H9 (cell line): Measurements from ENCODE around the gene UGT1A8. TPM values are rescaled to one million over a fixed set of nuclear protein-coding genes. Genes with fewer than 3 reads are reported as not detected.
"Not testable (repeated sequence)": the region's sequence is repeated elsewhere in the genome, so short reads cannot be mapped to it uniquely, and the experiment has no call there.

Experiments used
- DNase-seq: peaks from one replicate; pipeline ENCODE4 v3.0.0-alpha.2; 2017
- H2AFZ ChIP-seq: one replicate; pipeline ENCODE4 v1.6.1; 2013; ENCODE audit warnings: mild to moderate bottlenecking, low read length, control low read depth, moderate library complexity
- H2AK5ac ChIP-seq: 2 replicates; pipeline ENCODE4 v1.6.1; 2013; ENCODE audit warnings: low read length, control low read depth, mixed read lengths; ENCODE audit not compliant: insufficient read length
- H2BK120ac ChIP-seq: one replicate; pipeline ENCODE4 v1.6.1; 2013; ENCODE audit warnings: low read depth, mild to moderate bottlenecking, low read length, control low read depth, inconsistent platforms; ENCODE audit not compliant: poor library complexity, severe bottlenecking
- H2BK12ac ChIP-seq: 2 replicates; pipeline ENCODE4 v1.6.1; 2013; ENCODE audit warnings: low read length, control low read depth, mixed read lengths, low read depth; ENCODE audit not compliant: insufficient read length
- H2BK15ac ChIP-seq: 2 replicates; pipeline ENCODE4 v1.6.1; 2013; ENCODE audit warnings: low read depth, low read length, control low read depth
- H2BK20ac ChIP-seq: one replicate; pipeline ENCODE4 v1.6.1; 2013; ENCODE audit warnings: low read depth, mild to moderate bottlenecking, low read length, control low read depth, inconsistent platforms; ENCODE audit not compliant: poor library complexity, severe bottlenecking
- H2BK5ac ChIP-seq: 2 replicates; pipeline ENCODE4 v1.6.1; 2013; ENCODE audit warnings: low read length, control low read depth, mixed read lengths; ENCODE audit not compliant: insufficient read length
- H3K14ac ChIP-seq: 2 replicates; pipeline ENCODE4 v1.6.1; 2013; ENCODE audit warnings: low read length, control low read depth; ENCODE audit not compliant: insufficient read depth
- H3K18ac ChIP-seq: 2 replicates; pipeline ENCODE4 v1.6.1; 2013; ENCODE audit warnings: low read depth, mild to moderate bottlenecking, mixed read lengths, low read length, control low read depth; ENCODE audit not compliant: insufficient read length
- H3K23ac ChIP-seq: 2 replicates; pipeline ENCODE4 v1.6.1; 2013; ENCODE audit warnings: low read length, control low read depth, mixed read lengths, low read depth; ENCODE audit not compliant: insufficient read length
- H3K23me2 ChIP-seq: 2 replicates; pipeline ENCODE4 v1.6.1; 2013; ENCODE audit warnings: low read depth, mild to moderate bottlenecking, mixed read lengths, low read length, control low read depth; ENCODE audit not compliant: insufficient read length, poor library complexity, severe bottlenecking
- H3K27ac ChIP-seq: 2 replicates; pipeline ENCODE4 v1.5.1; 2013; ENCODE audit warnings: low read length, control low read depth, mixed read lengths, low read depth; ENCODE audit not compliant: insufficient read length
- H3K27me3 ChIP-seq: 2 replicates; pipeline ENCODE4 v1.6.1; 2013; ENCODE audit warnings: low read length, control low read depth, inconsistent platforms; ENCODE audit not compliant: insufficient read depth
- H3K4ac ChIP-seq: 2 replicates; pipeline ENCODE4 v1.6.1; 2013; ENCODE audit warnings: low read depth, mild to moderate bottlenecking, control low read depth, inconsistent platforms, low read length, moderate library complexity
- H3K4me1 ChIP-seq: 2 replicates; pipeline ENCODE4 v1.6.1; 2013; ENCODE audit warnings: low read length, control low read depth, inconsistent platforms; ENCODE audit not compliant: insufficient read depth
- H3K4me2 ChIP-seq: 2 replicates; pipeline ENCODE4 v1.6.1; 2013; ENCODE audit warnings: low read length, control low read depth, mixed read lengths; ENCODE audit not compliant: insufficient read length, insufficient read depth
- H3K56ac ChIP-seq: 2 replicates; pipeline ENCODE4 v1.6.1; 2013; ENCODE audit warnings: low read depth, mild to moderate bottlenecking, mixed read lengths, low read length, control low read depth; ENCODE audit not compliant: insufficient read length
- H3K79me1 ChIP-seq: 2 replicates; pipeline ENCODE4 v1.6.1; 2013; ENCODE audit warnings: low read depth, mild to moderate bottlenecking, moderate library complexity, low read length, control low read depth, inconsistent platforms; ENCODE audit not compliant: insufficient read depth, poor library complexity, severe bottlenecking
- H3K79me2 ChIP-seq: 2 replicates; pipeline ENCODE4 v1.6.1; 2013; ENCODE audit warnings: low read length, control low read depth, inconsistent platforms; ENCODE audit not compliant: insufficient read depth
- H3K9ac ChIP-seq: 2 replicates; pipeline ENCODE4 v1.6.1; 2013; ENCODE audit warnings: low read length, control low read depth, mixed read lengths; ENCODE audit not compliant: insufficient read length; ENCODE audit errors: extremely low read depth
- H3K9me3 ChIP-seq: one replicate; pipeline ENCODE4 v1.6.1; 2013; ENCODE audit warnings: low read depth, low read length, inconsistent platforms; ENCODE audit not compliant: control insufficient read depth
- H3T11ph ChIP-seq: one replicate; pipeline ENCODE4 v1.6.1; 2013; ENCODE audit warnings: mild to moderate bottlenecking, low read length, control low read depth, inconsistent platforms
- H4K20me1 ChIP-seq: one replicate; pipeline ENCODE4 v1.6.1; 2013; ENCODE audit not compliant: control insufficient read depth, insufficient read length, insufficient read depth
- H4K5ac ChIP-seq: 2 replicates; pipeline ENCODE4 v1.6.1; 2013; ENCODE audit warnings: low read depth, mild to moderate bottlenecking, mixed read lengths, low read length, control low read depth; ENCODE audit not compliant: insufficient read length
- H4K8ac ChIP-seq: replicated peaks from 2 replicates; pipeline ENCODE4 v1.6.1; 2013; ENCODE audit warnings: low read length, control low read depth, mixed read lengths, low read depth; ENCODE audit not compliant: insufficient read length
- H4K91ac ChIP-seq: 2 replicates; pipeline ENCODE4 v1.6.1; 2013; ENCODE audit warnings: low read depth, mild to moderate bottlenecking, moderate library complexity, mixed read lengths, low read length, control low read depth; ENCODE audit not compliant: insufficient read length
- H3K27ac Mint-ChIP-seq, 3 experiments: 2 replicates in 2 of 3; 3 replicates in 1 of 3; pipeline ENCODE4 v1.8.0; 2020 to 2021; ENCODE audit warnings: mixed read lengths in 3 of 3, mild to moderate bottlenecking in 1 of 3, moderate library complexity in 1 of 3
- H3K27me3 Mint-ChIP-seq: 2 replicates; pipeline ENCODE4 v1.8.0; 2021; ENCODE audit warnings: low read depth, mild to moderate bottlenecking, moderate library complexity, mixed read lengths
- H3K36me3 Mint-ChIP-seq, 3 experiments: 2 replicates in 2 of 3; 3 replicates in 1 of 3; pipeline ENCODE4 v1.8.0; 2020 to 2021; ENCODE audit warnings: low read depth in 3 of 3, mixed read lengths in 3 of 3; ENCODE audit not compliant: insufficient read depth in 1 of 3
- H3K4me1 Mint-ChIP-seq, 2 experiments: 2 replicates each; pipeline ENCODE4 v1.8.0; 2020; ENCODE audit warnings: mixed read lengths in 2 of 2
- H3K4me3 Mint-ChIP-seq, 2 experiments: 2 replicates in 1 of 2; 3 replicates in 1 of 2; pipeline ENCODE4 v1.8.0; 2020 to 2021; ENCODE audit warnings: mild to moderate bottlenecking in 2 of 2, mixed read lengths in 2 of 2, moderate library complexity in 1 of 2
- H3K9me3 Mint-ChIP-seq, 2 experiments: 2 replicates in 1 of 2; 3 replicates in 1 of 2; pipeline ENCODE4 v1.8.0; 2020; ENCODE audit warnings: mild to moderate bottlenecking in 2 of 2, mixed read lengths in 2 of 2, moderate library complexity in 1 of 2
- WGBS: extraction: QIAGEN DNeasy Blood & Tissue Kit; methylation state at CpG from one replicate; pipeline ENCODE4 v1.1.7; 2013; ENCODE audit warnings: missing lambda C conversion rate, low lambda C conversion rate, mixed read lengths; ENCODE audit not compliant: insufficient read length; ENCODE audit errors: extremely low coverage; 5-methylcytosine and 5-hydroxymethylcytosine counted together
- total RNA-seq: library from RNA; stranded (reverse); gene quantifications from 2 replicates; pipeline ENCODE4 v1.2.1, GENCODE V29; 2021

Gene UGT1A8
- total RNA-seq, 1 experiment from 2014 or later, result not detected

DNA sequence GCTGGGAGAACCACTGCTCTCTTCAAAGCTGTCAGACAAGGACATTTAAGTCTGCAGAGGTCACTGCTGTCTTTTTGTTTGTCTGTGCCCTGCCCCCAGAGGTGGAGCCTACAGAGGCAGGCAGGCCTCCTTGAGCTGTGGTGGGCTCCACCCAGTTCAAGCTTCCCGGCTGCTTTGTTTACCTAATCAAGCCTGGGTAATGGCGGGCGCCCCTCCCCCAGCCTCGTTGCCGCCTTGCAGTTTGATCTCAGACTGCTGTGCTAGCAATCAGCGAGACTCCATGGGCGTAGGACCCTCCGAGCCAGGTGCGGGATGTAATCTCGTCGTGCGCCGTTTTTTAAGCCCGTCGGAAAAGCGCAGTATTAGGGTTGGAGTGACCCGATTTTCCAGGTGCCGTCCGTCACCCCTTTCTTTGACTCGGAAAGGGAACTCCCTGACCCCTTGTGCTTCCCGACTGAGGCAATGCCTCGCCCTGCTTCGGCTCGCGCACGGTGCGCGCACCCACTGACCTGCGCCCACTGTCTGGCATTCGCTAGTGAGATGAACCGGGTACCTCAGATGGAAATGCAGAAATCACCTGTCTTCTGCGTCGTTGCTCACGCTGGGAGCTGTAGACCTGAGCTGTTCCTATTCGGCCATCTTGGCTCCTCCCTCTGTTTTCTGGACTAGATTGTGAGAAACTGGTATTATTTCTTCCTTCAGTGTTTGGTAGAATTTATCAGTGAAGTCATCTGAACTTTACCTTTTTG is 34.0 kb upstream of the UGT1A8 start:
- not testable (repeated sequence) for H3T11ph ChIP-seq, H4K20me1 ChIP-seq, H3K4me2 ChIP-seq, H4K8ac ChIP-seq, H3K23me2 ChIP-seq, H3K79me2 ChIP-seq, H3K4me1 ChIP-seq, H3K9me3 ChIP-seq, H3K56ac ChIP-seq, H2AFZ ChIP-seq, H3K9ac ChIP-seq, H3K27ac ChIP-seq, H3K27me3 ChIP-seq, H4K91ac ChIP-seq, H3K27me3 Mint-ChIP-seq, H2BK15ac ChIP-seq, H3K23ac ChIP-seq, H2AK5ac ChIP-seq, H3K79me1 ChIP-seq, H3K18ac ChIP-seq, H2BK5ac ChIP-seq, H2BK20ac ChIP-seq, H3K4ac ChIP-seq, H2BK120ac ChIP-seq, H4K5ac ChIP-seq, H2BK12ac ChIP-seq
- Mint-ChIP-seq H3K9me3 (peaks cover 6 to 11% of the 10 kb centered on the region in 2 experiments; a peak in 4 of 5 replicates), H3K36me3 (peaks cover 0 to 12% (median 2%) of the 10 kb centered on the region in 3 experiments; a peak in 4 of 7 replicates), H3K4me3 (peak overlapping the region; percentile 28 to 50; a peak in 4 of 5 replicates), H3K27ac (peak overlapping the region; percentile 32 to 97 (median 79); a peak in 5 of 7 replicates), H3K4me1 (peaks cover 5 to 14% of the 10 kb centered on the region in 2 experiments)
- peak overlapping the region; percentile 92 for H3K14ac ChIP-seq
- WGBS, result no CpG with 5 or more reads among the region's 35 CpGs
- DNase-seq, result peak; percentile 34
